Ectodermal cell (in vitro differentiated cells): ENCODE measurements around the gene FRMD1.

Experiments used
- H3K27ac ChIP-seq: 2 replicates; pipeline ENCODE4 v1.7.0; 2013; ENCODE audit warnings: mild to moderate bottlenecking, low read depth, low read length; ENCODE audit not compliant: insufficient read depth, poor library complexity, severe bottlenecking
- H3K27me3 ChIP-seq: 2 replicates; pipeline ENCODE4 v1.7.0; 2013; ENCODE audit warnings: mild to moderate bottlenecking, low read length; ENCODE audit not compliant: insufficient read depth, control insufficient read depth, poor library complexity, severe bottlenecking
- H3K36me3 ChIP-seq: one replicate; pipeline ENCODE4 v1.7.0; 2013; ENCODE audit warnings: low read length; ENCODE audit not compliant: control insufficient read depth, insufficient read depth
- H3K4me1 ChIP-seq: one replicate; pipeline ENCODE4 v1.7.0; 2013; ENCODE audit warnings: low read length; ENCODE audit not compliant: control insufficient read depth, insufficient read depth
- H3K4me3 ChIP-seq: 2 replicates; pipeline ENCODE4 v1.7.0; 2013; ENCODE audit warnings: low read depth, low read length, control low read depth; ENCODE audit not compliant: insufficient read depth
- H3K9me3 ChIP-seq: 2 replicates; pipeline ENCODE4 v1.7.0; 2013; ENCODE audit warnings: mild to moderate bottlenecking, low read length, moderate library complexity; ENCODE audit not compliant: control insufficient read depth
- WGBS, 2 experiments: methylation state at CpG; one replicate each; pipeline ENCODE4 v1.1.7; 2013; ENCODE audit warnings: missing lambda C conversion rate in 2 of 2; 5-methylcytosine and 5-hydroxymethylcytosine counted together

Gene FRMD1

GRCh38 chr6:168055696-168056489 lies 23.1 kb downstream of the FRMD1 start:
- Histone ChIP-seq H3K4me3 (no peak overlapping the region), H3K4me1 (no peaks in the 10 kb centered on the region), H3K9me3 (no peaks in the 10 kb centered on the region), H3K27me3 (no peaks in the 10 kb centered on the region), H3K27ac (no peak overlapping the region), H3K36me3 (no peaks in the 10 kb centered on the region)
- 94 to 95% methylated on average over 22 of the region's 22 CpGs for WGBS, 2 experiments

DNA sequence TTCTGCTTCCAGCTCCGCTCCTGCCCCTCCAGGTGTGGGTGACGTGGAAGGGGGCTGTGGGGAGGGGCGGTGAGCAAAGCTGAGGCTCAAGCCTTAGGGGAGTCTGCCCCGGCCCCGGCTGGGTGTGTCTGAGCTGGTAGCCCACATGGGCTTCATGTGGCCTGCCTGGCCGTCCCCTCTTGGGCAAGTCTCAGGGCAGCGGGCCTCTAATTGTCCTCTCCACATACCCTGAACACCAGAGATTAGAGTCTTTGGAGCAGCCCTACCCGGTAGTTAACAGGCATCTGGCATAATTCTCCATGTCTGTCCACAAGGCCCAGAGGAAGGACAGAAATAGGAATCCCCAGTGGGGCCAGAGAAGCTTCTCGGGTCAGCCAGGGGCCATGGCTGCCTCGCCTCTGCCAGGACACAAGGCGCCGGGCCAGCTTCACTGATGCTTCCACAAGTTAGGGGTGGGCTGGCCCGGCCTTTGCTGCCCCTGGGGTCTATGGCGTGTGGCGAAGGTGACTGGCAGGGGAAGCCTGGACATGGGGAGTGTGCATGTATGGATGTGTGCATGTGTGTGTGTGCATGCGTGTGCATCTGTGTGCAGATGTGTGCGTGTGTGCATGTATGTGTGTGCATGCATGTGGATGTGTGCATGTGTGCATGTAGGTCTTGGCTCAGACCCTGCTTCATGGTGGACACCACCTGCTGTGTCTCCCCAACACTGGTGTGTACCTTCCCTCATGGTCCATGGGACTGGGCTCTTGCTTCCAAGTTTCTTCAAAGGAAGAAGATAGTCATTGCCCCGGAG lies 24.0 kb downstream of the FRMD1 start:
- no peaks in the 10 kb centered on the region for H3K36me3 ChIP-seq
- 93 to 95% methylated on average over 18 of the region's 18 CpGs for WGBS, 2 experiments
- no peaks in the 10 kb centered on the region for H3K27me3 ChIP-seq
- no peak overlapping the region for H3K27ac ChIP-seq
- H3K4me1 ChIP-seq = no peaks in the 10 kb centered on the region
- H3K9me3 ChIP-seq = no peaks in the 10 kb centered on the region
- H3K4me3 ChIP-seq = no peak overlapping the region

GRCh38 chr6:168053957-168054471 lies 25.0 kb downstream of the FRMD1 start:
- no peaks in the 10 kb centered on the region for H3K27me3 ChIP-seq
- H3K27ac ChIP-seq = no peak overlapping the region

GRCh38 chr6:168053086-168053956 lies 25.7 kb downstream of the FRMD1 start:
- Histone ChIP-seq H3K4me3 (no peak overlapping the region), H3K4me1 (no peaks in the 10 kb centered on the region), H3K36me3 (no peaks in the 10 kb centered on the region), H3K9me3 (no peaks in the 10 kb centered on the region), H3K27ac (no peak overlapping the region), H3K27me3 (no peaks in the 10 kb centered on the region)
- 93 to 94% methylated on average over 38 of the region's 38 CpGs for whole genome bisulfite sequencing, 2 experiments

More at GRCh38 chr6:168053957-168054471, 25.0 kb downstream of the FRMD1 start:
- Histone ChIP-seq H3K4me1 (no peaks in the 10 kb centered on the region), H3K36me3 (no peaks in the 10 kb centered on the region), H3K9me3 (no peaks in the 10 kb centered on the region), H3K4me3 (no peak overlapping the region)
- WGBS, 2 experiments = 94% methylated on average over 14 of the region's 14 CpGs

- no peak overlapping the region for H3K27ac ChIP-seq
- H3K36me3 ChIP-seq = no peaks in the 10 kb centered on the region
- no peak overlapping the region for H3K4me3 ChIP-seq
- no peaks in the 10 kb centered on the region for H3K4me1 ChIP-seq
- no peaks in the 10 kb centered on the region for H3K27me3 ChIP-seq
- WGBS, 2 experiments = 92 to 94% methylated on average over 26 of the region's 26 CpGs
- no peaks in the 10 kb centered on the region for H3K9me3 ChIP-seq
Observed at GRCh38 chr6:168052291-168052891, 26.6 kb downstream of the FRMD1 start.

DNA sequence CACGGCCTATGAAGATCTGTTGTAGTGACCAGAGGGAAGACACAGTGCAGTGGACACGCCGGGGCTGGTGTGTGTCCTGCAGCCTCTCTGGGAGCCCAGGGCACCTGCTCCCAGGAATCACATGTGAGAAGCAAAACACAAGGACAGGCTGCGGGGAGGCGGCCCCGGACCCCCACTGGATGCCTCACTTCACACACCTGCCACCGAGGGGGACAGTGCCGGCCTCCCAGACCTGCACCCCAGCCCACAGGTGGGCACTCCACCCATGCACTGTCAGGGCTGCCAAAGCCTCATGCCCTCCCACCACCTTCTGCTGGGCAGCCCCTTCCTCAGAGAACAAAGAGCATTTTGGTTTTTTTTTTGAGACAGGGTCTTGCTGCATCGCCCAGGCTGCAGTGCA lies 27.4 kb downstream of the FRMD1 start:
- no peaks in the 10 kb centered on the region for H3K4me1 ChIP-seq
- H3K27ac ChIP-seq = no peak overlapping the region
- WGBS, 2 experiments = 95% methylated on average over 9 of the region's 9 CpGs
- no peak overlapping the region for H3K4me3 ChIP-seq
- no peaks in the 10 kb centered on the region for H3K27me3 ChIP-seq
- no peaks in the 10 kb centered on the region for H3K36me3 ChIP-seq
- H3K9me3 ChIP-seq = no peaks in the 10 kb centered on the region

DNA sequence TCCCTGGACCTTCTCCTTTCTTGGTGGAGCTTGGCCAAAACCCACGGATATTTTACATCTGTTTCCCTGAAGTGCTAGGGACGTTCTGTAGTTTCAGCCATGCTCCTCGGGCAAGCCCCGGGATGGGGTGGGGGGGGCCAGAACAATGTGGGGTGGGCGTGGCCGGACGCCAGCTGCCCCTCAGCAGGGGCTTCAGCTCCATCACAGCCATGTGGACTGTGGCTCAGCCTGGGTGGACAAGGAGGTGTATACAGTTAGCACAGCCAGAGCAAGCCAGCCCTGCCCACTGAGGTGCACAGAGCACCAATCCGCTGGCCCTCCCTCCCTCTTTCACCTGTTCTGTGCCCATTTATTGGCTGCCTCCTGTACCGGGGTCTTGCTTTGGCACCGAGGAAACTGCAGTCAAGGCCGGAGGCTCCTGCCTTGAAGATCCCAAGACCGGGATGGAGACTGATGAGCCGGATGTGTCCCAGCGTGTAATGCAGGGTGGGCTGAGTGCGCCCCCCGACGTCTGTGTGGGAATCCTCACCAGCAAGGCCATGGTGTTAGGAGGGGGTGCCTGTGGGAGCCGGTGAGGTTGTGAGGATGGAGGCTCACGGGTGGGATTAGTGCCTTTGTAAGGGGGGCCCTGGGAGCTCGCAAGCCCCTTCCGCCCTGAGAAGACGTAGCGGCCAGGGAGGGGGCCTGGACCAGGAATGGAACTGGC lies 28.0 kb downstream of the FRMD1 start:
- 81 to 86% methylated on average over 23 of the region's 23 CpGs for WGBS, 2 experiments
- H3K4me3 ChIP-seq = no peak overlapping the region
- H3K27ac ChIP-seq = no peak overlapping the region
- no peaks in the 10 kb centered on the region for H3K36me3 ChIP-seq
- no peaks in the 10 kb centered on the region for H3K9me3 ChIP-seq
- no peaks in the 10 kb centered on the region for H3K4me1 ChIP-seq
- H3K27me3 ChIP-seq = no peaks in the 10 kb centered on the region

DNA sequence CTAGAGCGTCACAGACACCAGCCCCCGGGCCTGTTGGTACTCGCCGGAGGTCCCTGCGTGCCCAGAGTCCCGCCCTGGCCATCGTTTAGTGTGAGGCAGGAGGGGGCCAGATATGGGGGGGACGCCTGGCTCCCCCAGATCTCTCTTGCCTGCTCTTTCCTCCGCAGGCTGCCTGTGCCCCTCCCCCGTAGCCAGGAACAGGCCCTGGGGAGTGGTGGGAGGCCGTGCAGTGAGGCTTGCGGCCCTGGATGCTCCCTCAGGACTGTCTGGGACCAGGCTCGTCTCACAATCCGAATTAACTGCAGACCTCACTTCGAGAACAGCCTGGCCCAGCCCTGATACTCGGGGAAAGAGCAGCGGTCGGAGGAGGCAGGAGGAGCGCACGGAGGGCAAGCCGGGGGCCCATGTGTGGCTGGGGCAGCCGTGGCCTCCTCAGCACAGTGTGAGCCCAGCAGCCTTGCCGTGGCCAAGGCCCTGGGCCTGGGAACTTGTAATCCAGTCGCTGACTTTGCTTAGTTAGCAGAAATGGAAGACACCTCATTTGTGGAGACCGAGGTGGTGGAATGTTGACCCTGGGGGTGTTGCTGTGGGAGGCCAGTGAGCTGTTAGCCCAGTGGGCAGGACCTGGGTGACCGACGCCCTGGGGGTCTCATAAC lies 28.7 kb downstream of the FRMD1 start:
- Histone ChIP-seq H3K36me3 (no peaks in the 10 kb centered on the region), H3K9me3 (no peaks in the 10 kb centered on the region), H3K4me3 (no peak overlapping the region), H3K27ac (no peak overlapping the region), H3K4me1 (no peaks in the 10 kb centered on the region), H3K27me3 (no peaks in the 10 kb centered on the region)
- 92 to 93% methylated on average over 27 of the region's 27 CpGs for WGBS, 2 experiments

- no peaks in the 10 kb centered on the region for H3K4me1 ChIP-seq
- no peak overlapping the region for H3K27ac ChIP-seq
- H3K9me3 ChIP-seq = no peaks in the 10 kb centered on the region
- no peaks in the 10 kb centered on the region for H3K36me3 ChIP-seq
- H3K4me3 ChIP-seq = no peak overlapping the region
- no peaks in the 10 kb centered on the region for H3K27me3 ChIP-seq
- 93 to 95% methylated on average over 20 to 21 of the region's 21 CpGs for WGBS, 2 experiments
Observed at GRCh38 chr6:168049706-168050224, 29.2 kb downstream of the FRMD1 start.
